HG03039 (cell line): ENCODE results near the gene TSHZ2.

Experiments used
- ATAC-seq: cut with Tn5 transposase; IDR thresholded peaks from one replicate; pipeline ENCODE4 v1.9.1; 2021; ENCODE audit warnings: mild to moderate bottlenecking, moderate library complexity; ENCODE audit not compliant: unreplicated experiment

The TSHZ2 gene, protein sequence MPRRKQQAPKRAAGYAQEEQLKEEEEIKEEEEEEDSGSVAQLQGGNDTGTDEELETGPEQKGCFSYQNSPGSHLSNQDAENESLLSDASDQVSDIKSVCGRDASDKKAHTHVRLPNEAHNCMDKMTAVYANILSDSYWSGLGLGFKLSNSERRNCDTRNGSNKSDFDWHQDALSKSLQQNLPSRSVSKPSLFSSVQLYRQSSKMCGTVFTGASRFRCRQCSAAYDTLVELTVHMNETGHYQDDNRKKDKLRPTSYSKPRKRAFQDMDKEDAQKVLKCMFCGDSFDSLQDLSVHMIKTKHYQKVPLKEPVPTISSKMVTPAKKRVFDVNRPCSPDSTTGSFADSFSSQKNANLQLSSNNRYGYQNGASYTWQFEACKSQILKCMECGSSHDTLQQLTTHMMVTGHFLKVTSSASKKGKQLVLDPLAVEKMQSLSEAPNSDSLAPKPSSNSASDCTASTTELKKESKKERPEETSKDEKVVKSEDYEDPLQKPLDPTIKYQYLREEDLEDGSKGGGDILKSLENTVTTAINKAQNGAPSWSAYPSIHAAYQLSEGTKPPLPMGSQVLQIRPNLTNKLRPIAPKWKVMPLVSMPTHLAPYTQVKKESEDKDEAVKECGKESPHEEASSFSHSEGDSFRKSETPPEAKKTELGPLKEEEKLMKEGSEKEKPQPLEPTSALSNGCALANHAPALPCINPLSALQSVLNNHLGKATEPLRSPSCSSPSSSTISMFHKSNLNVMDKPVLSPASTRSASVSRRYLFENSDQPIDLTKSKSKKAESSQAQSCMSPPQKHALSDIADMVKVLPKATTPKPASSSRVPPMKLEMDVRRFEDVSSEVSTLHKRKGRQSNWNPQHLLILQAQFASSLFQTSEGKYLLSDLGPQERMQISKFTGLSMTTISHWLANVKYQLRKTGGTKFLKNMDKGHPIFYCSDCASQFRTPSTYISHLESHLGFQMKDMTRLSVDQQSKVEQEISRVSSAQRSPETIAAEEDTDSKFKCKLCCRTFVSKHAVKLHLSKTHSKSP (N-terminal part only)

GRCh38 chr20:52972190-52972937 lies at the start of gene TSHZ2:
Gene TSHZ2 (plus strand): TSS chr20:52972358. CDS start chr20:52973294, 936 bp downstream.
- ATAC-seq = no peak

DNA sequence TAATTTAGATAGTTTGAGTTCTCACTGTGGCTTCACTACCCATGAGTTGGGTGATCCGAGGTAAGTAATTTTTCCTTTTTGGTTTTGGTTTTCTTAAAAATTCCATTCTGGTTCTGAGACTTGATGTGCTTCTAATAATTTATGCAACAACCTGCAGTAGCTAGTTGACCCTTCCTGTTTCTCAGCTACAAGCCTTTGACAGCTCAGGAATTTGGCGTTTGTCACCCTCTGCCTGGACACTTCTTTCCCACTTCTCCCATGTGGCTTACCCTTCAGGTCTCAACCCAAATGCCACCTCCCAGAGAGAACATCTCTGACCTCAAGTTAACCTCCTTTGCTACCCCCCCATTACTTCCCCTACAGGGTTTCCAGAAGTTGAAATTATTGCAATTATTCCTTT lies 49.7 kb upstream of the TSHZ2 start:
- no peak for ATAC-seq

DNA sequence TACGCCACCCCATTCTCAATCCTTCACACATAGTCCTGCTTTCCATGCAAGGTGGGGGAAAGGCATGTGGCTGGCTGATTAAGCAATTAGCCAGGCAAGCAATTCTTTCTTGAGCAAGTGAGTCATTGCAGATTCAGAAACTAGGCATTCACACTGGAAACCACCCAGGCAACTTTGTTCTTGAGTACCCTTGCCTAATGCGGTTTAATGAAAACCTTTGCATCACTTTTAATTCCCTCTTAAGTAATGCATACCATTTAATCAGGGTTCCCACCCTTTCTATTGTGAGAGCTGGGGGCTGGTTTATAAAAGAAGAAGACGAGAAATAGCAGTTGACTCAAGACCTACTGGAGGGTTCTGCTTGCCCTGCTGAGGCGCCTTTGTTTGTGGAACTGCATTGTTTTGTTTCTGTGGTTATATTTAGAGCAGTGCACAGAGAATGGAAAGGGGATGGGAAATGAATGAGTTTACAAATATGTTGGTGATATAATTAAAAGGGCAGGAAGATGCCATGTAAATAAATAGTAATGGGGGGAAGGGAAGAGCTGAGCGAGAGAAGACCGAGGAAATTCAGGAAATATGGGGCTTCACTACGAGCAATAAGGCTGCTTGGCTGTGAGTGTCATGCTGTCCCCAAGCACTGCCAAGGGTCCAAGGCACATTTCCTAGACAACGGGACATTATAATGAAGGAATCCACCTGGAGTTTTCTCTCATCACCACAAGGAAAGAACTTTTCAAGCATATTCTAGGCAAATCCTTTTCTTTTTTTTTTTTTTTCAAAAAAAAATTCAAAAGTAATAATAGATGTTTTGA lies 48.8 kb upstream of the TSHZ2 start:
- no peak for ATAC-seq

DNA sequence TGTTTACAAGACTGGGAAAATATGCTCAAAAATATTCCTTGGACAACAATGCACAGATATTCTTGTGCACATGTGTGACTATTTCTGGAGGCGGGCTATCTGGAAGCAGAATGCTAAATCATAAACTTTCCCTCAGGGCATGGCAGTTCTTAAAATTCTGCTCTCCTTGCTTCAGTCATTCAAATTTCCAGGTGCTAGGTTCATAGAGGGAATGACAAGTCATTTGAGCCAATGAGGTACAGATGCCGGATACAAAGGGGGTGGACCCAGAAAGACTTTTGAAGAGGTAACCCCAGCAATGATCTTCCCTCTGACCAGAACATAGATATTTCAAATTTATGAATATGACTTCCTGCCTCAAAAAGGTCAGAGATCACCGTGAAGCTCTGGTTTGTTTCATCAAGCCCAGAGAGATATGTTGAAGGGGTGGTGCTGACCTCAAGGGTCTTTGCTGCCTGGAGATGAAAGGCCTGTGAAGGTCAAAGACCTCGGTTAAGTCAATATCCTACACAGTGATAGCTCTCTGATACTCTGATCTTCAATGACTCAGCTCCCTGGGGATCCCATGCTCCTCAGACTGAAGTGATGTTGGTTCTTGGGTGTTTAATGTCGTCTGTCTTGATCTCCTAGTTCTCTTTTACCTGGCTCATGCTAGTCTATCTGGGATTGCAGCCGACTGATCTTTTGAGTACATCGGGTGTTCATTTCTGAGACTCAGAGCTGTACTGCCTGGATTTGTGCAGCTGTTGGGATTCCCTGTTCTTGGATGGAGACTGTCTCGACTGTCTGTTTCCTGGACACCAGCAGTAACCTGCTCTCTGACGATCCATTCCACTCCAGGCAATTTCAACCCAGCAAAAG lies 47.5 kb upstream of the TSHZ2 start:
- no peak for ATAC-seq

GRCh38 chr20:52926505-52926904 lies 45.7 kb upstream of the TSHZ2 start:
- no peak for ATAC-seq

DNA sequence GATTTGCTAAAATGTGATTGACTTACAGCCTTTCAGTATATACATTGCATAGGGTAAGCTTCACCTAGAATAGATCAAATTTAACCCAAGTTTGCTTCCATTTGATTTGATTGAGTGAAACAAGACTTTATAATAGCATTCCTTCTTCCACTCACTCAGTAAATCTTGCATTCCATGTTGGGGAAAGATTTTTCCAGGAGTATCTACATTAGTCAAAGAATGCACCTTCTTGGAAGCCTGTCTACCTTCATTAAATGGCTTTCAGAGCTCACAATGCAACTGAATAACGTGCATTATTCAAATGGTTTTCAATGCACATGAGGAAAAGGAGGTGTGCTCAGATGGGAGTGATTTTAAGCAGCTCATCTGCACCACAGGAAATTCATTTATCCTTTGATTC lies 38.3 kb upstream of the TSHZ2 start:
- no peak for ATAC-seq

- no peak for ATAC-seq
Observed at GRCh38 chr20:52936351-52937340, 35.5 kb upstream of the TSHZ2 start.

- ATAC-seq = no peak
Observed at GRCh38 chr20:52937591-52938100, 34.5 kb upstream of the TSHZ2 start.

DNA sequence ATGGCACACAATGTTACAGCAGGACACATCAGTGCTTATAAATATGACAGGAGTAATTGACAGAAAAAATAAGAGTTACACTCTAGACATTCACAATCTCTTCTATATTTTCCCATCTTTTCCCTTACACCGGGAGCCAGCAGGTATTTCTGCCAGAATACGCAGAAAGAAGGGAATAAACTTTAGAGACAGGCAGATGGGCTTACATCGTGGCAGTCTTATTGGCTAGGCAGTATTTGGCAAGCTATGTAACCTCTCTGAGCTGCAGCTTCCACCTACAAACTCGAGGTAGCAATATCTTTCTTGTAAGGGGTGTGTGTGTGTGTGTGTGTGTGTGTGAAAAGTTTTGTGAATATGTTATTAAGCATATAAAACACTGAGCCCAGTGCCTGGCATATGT lies 33.0 kb upstream of the TSHZ2 start:
- no peak for ATAC-seq

GRCh38 chr20:52941808-52942207 lies 30.4 kb upstream of the TSHZ2 start:
- no peak for ATAC-seq

DNA sequence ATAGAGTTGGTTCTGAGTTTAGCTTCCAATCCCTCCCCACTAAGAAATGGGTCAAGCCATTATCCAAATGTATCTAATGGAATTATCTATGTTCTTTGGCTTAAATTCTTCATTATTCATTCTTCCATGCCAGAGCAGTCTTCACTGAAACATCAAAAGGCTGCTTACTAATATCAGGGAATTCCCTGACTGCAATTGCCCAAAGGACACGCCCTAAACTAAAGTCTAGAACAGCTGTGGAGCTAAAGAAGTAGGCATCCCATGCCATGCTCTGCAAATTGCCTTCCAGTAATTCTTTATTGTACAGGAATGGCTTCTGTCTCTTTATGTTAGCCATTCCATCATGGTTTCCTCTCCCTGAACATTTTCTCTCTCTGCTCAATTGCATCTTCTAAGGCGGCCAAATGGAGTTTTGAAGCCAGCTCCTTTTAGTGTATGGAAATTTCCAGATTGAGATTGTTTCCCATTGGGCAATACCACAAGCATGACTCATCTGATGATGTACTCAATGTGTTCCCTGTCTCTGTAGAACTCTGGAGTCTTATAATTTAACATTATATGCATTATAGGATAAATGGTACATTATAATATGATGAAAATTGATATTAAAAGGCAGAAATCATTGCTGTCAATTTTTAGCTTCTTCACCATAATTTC lies 28.8 kb upstream of the TSHZ2 start:
- no peak for ATAC-seq

- ATAC-seq = no peak
Observed at GRCh38 chr20:52945268-52945667, 26.9 kb upstream of the TSHZ2 start.

GRCh38 chr20:52945862-52946522 lies 26.2 kb upstream of the TSHZ2 start:
- no peak for ATAC-seq

DNA sequence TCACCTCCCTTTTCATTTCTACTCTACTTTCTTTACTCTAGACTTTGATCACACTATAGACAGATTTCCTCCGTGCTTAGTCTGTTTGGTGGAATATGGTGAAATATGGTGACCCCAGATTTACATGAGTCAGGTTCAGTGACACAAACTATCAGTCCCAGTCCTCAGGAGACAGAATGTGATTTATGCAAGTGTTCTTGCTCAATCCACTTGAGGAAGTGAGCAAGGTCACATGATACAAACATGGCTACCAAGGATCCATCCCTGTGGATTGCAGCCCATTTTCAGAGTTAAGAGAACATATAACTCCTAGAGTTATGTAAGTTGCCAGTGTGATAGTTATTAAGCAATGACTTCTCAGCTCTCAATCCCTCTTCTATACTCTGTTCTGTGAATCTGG lies 23.7 kb upstream of the TSHZ2 start:
- ATAC-seq = no peak

GRCh38 chr20:52953020-52953419 lies 19.1 kb upstream of the TSHZ2 start:
- ATAC-seq = no peak

DNA sequence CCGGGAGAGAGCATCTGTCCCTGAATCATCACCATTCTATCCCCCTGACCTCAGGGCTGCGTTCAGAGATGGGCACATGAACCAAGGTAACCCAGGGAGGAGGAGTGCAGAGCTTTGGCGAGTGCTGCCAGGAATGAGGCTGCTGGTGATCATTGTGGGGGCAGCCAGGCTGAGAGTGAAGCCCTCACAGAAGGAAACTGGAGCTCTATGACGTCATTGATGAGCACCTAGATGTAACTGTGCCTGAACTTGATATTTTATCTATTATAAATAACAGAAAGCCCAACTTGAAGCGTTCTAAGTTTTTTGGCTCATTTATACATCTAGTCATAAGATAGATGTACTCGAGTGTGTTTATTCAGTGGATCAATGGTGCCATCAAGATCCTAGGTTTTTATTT lies 17.3 kb upstream of the TSHZ2 start:
- no peak for ATAC-seq

DNA sequence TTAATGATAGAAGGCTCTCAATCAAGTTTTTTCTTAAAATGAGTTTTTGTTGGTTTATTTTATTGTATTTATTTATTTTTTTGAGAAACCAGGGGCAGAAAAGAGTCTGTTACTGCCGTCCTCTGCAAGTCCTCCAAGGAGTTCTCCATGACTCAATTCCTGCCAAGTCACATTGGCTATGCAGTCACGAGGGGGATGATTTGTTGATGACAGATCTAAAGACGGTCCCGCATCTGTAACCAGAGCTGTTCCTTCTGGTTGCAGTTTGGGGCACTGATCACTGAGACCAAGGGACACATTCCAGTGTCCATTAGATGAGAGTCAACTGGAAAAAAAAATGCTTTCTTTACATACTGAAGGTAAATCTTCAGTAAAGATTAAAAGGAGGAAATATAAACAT lies 13.9 kb upstream of the TSHZ2 start:
- no peak for ATAC-seq
